Thyroid gland (tissue), 4 donors: ENCODE measurements around the gene PRKCA.

ENCODE experiments used
- POLR2A ChIP-seq, 2 donors: fragments of 450-650 bp; IDR thresholded peaks; one replicate each; pipeline ENCODE4 v1.6.1; 2017; ENCODE audit warnings: antibody characterized with exemption in 2 of 2, mild to moderate bottlenecking in 2 of 2, moderate library complexity in 1 of 2
- TF ChIP-seq, protein P1 (sequence below), 6 experiments: fragments of 200-600 bp in 3 of 6; fragments of 450-650 bp in 3 of 6; sonication (generic) in 3 of 6; IDR thresholded peaks; one replicate each; pipeline ENCODE4 v1.5.1; 2016 to 2019; ENCODE audit warnings: antibody characterized with exemption in 6 of 6, mild to moderate bottlenecking in 2 of 6, inconsistent platforms in 1 of 6, moderate library complexity in 1 of 6

DNA sequence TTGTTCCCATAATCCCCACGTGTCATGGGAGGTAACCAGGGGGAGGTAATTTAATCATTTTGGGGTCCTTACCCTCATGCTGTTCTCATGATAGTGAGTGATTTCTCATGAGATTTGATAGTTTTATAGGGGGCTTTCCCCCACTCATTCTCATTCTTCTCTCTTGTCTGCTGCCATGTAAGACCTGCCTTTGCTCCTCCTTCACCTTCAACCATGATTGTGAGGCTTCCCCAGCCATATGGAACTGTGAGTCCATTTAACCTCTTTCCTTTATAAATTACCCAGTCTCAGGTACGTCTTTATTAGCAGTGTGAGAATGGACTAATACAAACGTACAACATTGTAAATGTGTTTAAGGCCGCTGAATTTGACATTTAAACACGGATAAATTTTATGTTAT, 37.7 kb upstream of the PRKCA start:
- TF ChIP-seq, protein P1, sequence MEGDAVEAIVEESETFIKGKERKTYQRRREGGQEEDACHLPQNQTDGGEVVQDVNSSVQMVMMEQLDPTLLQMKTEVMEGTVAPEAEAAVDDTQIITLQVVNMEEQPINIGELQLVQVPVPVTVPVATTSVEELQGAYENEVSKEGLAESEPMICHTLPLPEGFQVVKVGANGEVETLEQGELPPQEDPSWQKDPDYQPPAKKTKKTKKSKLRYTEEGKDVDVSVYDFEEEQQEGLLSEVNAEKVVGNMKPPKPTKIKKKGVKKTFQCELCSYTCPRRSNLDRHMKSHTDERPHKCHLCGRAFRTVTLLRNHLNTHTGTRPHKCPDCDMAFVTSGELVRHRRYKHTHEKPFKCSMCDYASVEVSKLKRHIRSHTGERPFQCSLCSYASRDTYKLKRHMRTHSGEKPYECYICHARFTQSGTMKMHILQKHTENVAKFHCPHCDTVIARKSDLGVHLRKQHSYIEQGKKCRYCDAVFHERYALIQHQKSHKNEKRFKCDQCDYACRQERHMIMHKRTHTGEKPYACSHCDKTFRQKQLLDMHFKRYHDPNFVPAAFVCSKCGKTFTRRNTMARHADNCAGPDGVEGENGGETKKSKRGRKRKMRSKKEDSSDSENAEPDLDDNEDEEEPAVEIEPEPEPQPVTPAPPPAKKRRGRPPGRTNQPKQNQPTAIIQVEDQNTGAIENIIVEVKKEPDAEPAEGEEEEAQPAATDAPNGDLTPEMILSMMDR (IDR thresholded peaks at IDR 0.05) = no peak
- TF ChIP-seq POLR2A (IDR thresholded peaks at IDR 0.05) = no peak
